Stimulated activated CD8-positive, alpha-beta memory T cell treated with anti-CD3 and anti-CD28 coated beads, Interleukin-15, amount 100 ng/mL, for 48 hours (primary cell): ENCODE data around the gene UCMA.

Experiments
- DNase-seq, 2 donors: peaks; one replicate each; pipeline ENCODE4 v3.0.0-alpha.2; 2020; ENCODE audit warnings: low read depth in 2 of 2

The UCMA gene

GRCh38 chr10:13187135-13187534 is 47.0 kb downstream of the UCMA start:
- no peak for DNase-seq

GRCh38 chr10:13184730-13185514 is 49.3 kb downstream of the UCMA start:
- DNase-seq, result no peak

GRCh38 chr10:13184276-13184675 is 49.9 kb downstream of the UCMA start:
- no peak for DNase-seq

GRCh38 chr10:13183625-13184024 is 50.5 kb downstream of the UCMA start:
- DNase-seq, result no peak

GRCh38 chr10:13182424-13182823 is 51.8 kb downstream of the UCMA start:
- DNase-seq, result no peak

GRCh38 chr10:13180788-13181187 is 53.4 kb downstream of the UCMA start:
- DNase-seq, result peak in 1 of 2 donors; percentile 19

- DNase-seq, result no peak
These were observed 60.6 kb downstream of the UCMA start for GRCh38 chr10:13173616-13174015.
